Heart right ventricle (tissue), 16 donors: ENCODE data around the gene CHRNB1. TPM values are rescaled to one million over a fixed set of nuclear protein-coding genes. Genes with fewer than 3 reads are reported as not detected.

Experiments
- ATAC-seq, 8 donors: fragments of 200-7000 bp; cut with Tn5 transposase; one replicate each; pipeline ENCODE4 v1.9.1; 2020; ENCODE audit warnings: mild to moderate bottlenecking in 8 of 8, moderate library complexity in 8 of 8, moderate number of reproducible peaks in 1 of 8
- DNase-seq, 2 donors: peaks; one replicate each; pipeline ENCODE4 v3.0.0-alpha.2; 2020
- H3K27ac ChIP-seq, 10 donors: fragments of 200-600 bp; sonication (generic) in 2 of 10; one replicate each; pipeline versions ENCODE4 v1.5.0 to v1.8.0; 2020 to 2022; ENCODE audit warnings: mild to moderate bottlenecking in 3 of 10
- H3K27me3 ChIP-seq, 7 donors: fragments of 200-600 bp; one replicate each; pipeline ENCODE4 v1.8.0; 2021 to 2022; ENCODE audit warnings: mild to moderate bottlenecking in 2 of 7
- H3K36me3 ChIP-seq, 9 donors: fragments of 200-600 bp; sonication (generic) in 1 of 9; one replicate each; pipeline versions ENCODE4 v1.5.0 to v1.8.0; 2020 to 2022; ENCODE audit warnings: mild to moderate bottlenecking in 2 of 9
- H3K4me1 ChIP-seq, 9 donors: fragments of 200-600 bp; sonication (generic) in 1 of 9; one replicate each; pipeline versions ENCODE4 v1.5.0 to v1.8.0; 2020 to 2022; ENCODE audit warnings: mild to moderate bottlenecking in 4 of 9
- H3K4me3 ChIP-seq, 10 donors: fragments of 200-600 bp; sonication (generic) in 2 of 10; one replicate each; pipeline versions ENCODE4 v1.5.0 to v1.8.0; 2020 to 2022; ENCODE audit warnings: mild to moderate bottlenecking in 7 of 10, moderate library complexity in 2 of 10
- H3K9me3 ChIP-seq, 11 donors: fragments of 200-600 bp in 10 of 11; sonication (generic) in 2 of 11; one replicate each; pipeline versions ENCODE4 v1.5.0 to v1.8.0; 2013 to 2022; ENCODE audit warnings: mild to moderate bottlenecking in 2 of 11, control low read depth in 1 of 11, moderate library complexity in 1 of 11
- CTCF ChIP-seq, 9 donors: fragments of 200-600 bp; sonication (generic) in 2 of 9; IDR thresholded peaks; one replicate each; pipeline versions ENCODE4 v1.5.0 to v1.8.0; 2021 to 2022; ENCODE audit warnings: antibody characterized with exemption in 9 of 9, mild to moderate bottlenecking in 5 of 9, moderate library complexity in 1 of 9
- WGBS, 2 donors: extraction: QIAGEN DNeasy Blood & Tissue Kit; methylation state at CpG; one replicate each; pipeline ENCODE4 v1.1.7; 2013; ENCODE audit warnings: inconsistent platforms in 1 of 2; 5-methylcytosine and 5-hydroxymethylcytosine counted together
- intact Hi-C, 10 donors: fragments of 100-400 bp; cut with DNase I; formaldehyde crosslinking; loops; one replicate each; pipeline versions ENCODE4 v1.11.1 to v1.14.2; 2022
- polyA plus RNA-seq, 2 donors: library from polyadenylated mRNA; stranded (reverse); fragments of 200-250 nt; gene quantifications; one replicate each; pipeline ENCODE4 v1.2.3, GENCODE V29; 2013
- total RNA-seq, 10 donors: library from RNA; stranded (reverse); fragmentation: NEBNext Ultra II Directional in 3 of 10; extraction: Animal tissue kit (Norgen Biotek cat#: 25700) in 3 of 10; gene quantifications; one replicate each; pipeline versions ENCODE4 v1.2.1 to v1.2.4, GENCODE V29; 2021 to 2023
- donor health status: Arrhythmogenic right ventricular cardiomyopathy.
- donor health status: ischemic (EF 13 %, LVEDD 7.1; RV severe dilation, severe dysfunction).
- donor health status: healthy with polysubstance abuse.
- donor health status: DM: no; HTN: yes; CAD: no.
- donor health status: DM: no; HTN: no; CAD: no.
- donor health status: ischemic (EF 25% LVEDD 6.9; RV normal size, moderate dysfunction).
- donor health status: ischemic (EF 25% LVEDD 5.7; RV mildly dilated, moderate dysfunction).
- donor health status: healthy.
- donor health status: DM: yes; HTN: yes; CAD: no.
- donor health status: Ischemic cardiomyopathy.
- donor health status: ischemic (EF 35%, LVEDD 5.7; RV mildly dilated, moderate dysfunction).
- donor health status: nonischemic (EF 11% LVEDD 7.7; RV severe dilation, severe dysfunction).
- donor health status: DM: yes; HTN: yes; CAD: no.
- donor health status: PGD.
- donor health status: ischemic (EF 29% LVEDD 5.4; RV normal size, mild dysfunction).
- donor health status: nonischemic (EF 23%, LVEDD 6.1; RV moderate dilation, normal function).

CHRNB1 gene
- total and polyA plus RNA-seq, 12 donors, result 5.4 to 25.4 (median 10.4) TPM

GRCh38 chr17:7410634-7411426 lies 34.0 kb upstream of the CHRNB1 start:
- ATAC-seq (no peak), DNase-seq (no peak)
- Histone ChIP-seq H3K4me1 (peaks cover 0 to 4% (median 0%) of the 10 kb centered on the region in 9 donors), H3K9me3 (no peaks in the 10 kb centered on the region), H3K36me3 (peaks cover 0 to 11% (median 0%) of the 10 kb centered on the region in 9 donors), H3K27ac (no peak overlapping the region), H3K27me3 (peaks cover 0 to 5% (median 0%) of the 10 kb centered on the region in 7 donors), H3K4me3 (no peak overlapping the region)
- intact Hi-C loops, result no loop called here
- no peak for TF ChIP-seq CTCF (IDR thresholded peaks at IDR 0.05)
- WGBS, 2 donors, result 91% methylated on average over 25 of the region's 25 CpGs

GRCh38 chr17:7411427-7411750 lies 33.5 kb upstream of the CHRNB1 start:
- H3K4me1 ChIP-seq, result no peaks in the 10 kb centered on the region
- H3K9me3 ChIP-seq, result no peaks in the 10 kb centered on the region
- no peak overlapping the region for H3K4me3 ChIP-seq
- peaks cover 0 to 11% (median 0%) of the 10 kb centered on the region in 9 donors for H3K36me3 ChIP-seq
- H3K27me3 ChIP-seq, result no peaks in the 10 kb centered on the region
- DNase-seq (no peak), ATAC-seq (no peak)
- WGBS, 2 donors, result 93 to 95% methylated on average over 8 of the region's 8 CpGs
- TF ChIP-seq CTCF (IDR thresholded peaks at IDR 0.05), result no peak
- no peak overlapping the region for H3K27ac ChIP-seq
- intact Hi-C loops, result no loop called here

GRCh38 chr17:7413346-7413985 lies 31.4 kb upstream of the CHRNB1 start:
- DNase-seq, result no peak
- intact Hi-C loops, result no loop called here

GRCh38 chr17:7414837-7415236 lies 30.0 kb upstream of the CHRNB1 start:
- no peak for DNase-seq
- intact Hi-C loops, result no loop called here
- no peak for ATAC-seq
- H3K27me3 ChIP-seq, result no peaks in the 10 kb centered on the region
- H3K36me3 ChIP-seq, result peaks cover 0 to 10% (median 0%) of the 10 kb centered on the region in 9 donors
- no peaks in the 10 kb centered on the region for H3K4me1 ChIP-seq
- no peaks in the 10 kb centered on the region for H3K9me3 ChIP-seq
- no peak overlapping the region for H3K4me3 ChIP-seq
- TF ChIP-seq CTCF (IDR thresholded peaks at IDR 0.05), result no peak
- 85 to 89% methylated on average over 14 of the region's 14 CpGs for WGBS, 2 donors
- no peak overlapping the region for H3K27ac ChIP-seq

More at GRCh38 chr17:7413346-7413985, 31.4 kb upstream of the CHRNB1 start:
- Histone ChIP-seq H3K4me1 (no peaks in the 10 kb centered on the region), H3K27me3 (no peaks in the 10 kb centered on the region), H3K4me3 (no peak overlapping the region), H3K9me3 (no peaks in the 10 kb centered on the region), H3K36me3 (peaks cover 0 to 21% (median 0%) of the 10 kb centered on the region in 9 donors), H3K27ac (no peak overlapping the region)
- ATAC-seq, result peak in 2 of 8 donors; percentile 8 to 32
- no peak for TF ChIP-seq CTCF (IDR thresholded peaks at IDR 0.05)
- WGBS, 2 donors, result 78 to 84% methylated on average over 6 of the region's 6 CpGs
